Measurements from ENCODE around the gene WASHC2C.
"Not testable (repeated sequence)": the region's sequence is repeated elsewhere in the genome, so short reads cannot be mapped to it uniquely, and the experiment has no call there.

DNA sequence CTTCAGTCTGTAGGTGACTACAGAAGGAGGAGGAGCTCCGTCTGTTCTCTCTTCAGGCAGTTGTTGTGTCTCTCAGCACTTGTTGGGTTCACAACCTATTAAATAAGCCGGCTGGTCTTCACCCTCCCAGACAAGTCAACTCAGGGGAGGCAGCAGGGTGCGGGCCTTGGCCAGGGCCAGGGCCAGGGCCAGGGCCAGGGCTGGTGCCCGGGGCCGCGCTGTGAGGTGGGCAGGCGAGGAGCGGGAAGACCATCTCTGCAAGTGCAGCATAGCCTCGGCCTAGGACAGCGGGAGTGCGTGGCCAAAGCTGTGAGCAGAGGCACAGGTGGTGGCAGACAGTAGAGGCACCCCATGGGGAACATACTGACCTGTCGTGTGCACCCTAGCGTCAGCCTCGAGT lies 48.6 kb upstream of the WASHC2C start:
- not testable (repeated sequence) for TF ChIP-seq POLR2A (IDR thresholded peaks at IDR 0.05; ENCODE audit: low read depth, low read length); TAF1 (IDR thresholded peaks at IDR 0.05; ENCODE audit: borderline replicate concordance, low read depth, low read length)

Data from GM12892 (cell line).